ENCODE results near the gene IVD.

The IVD gene

GRCh38 chr15:40379374-40379773 is 26.2 kb upstream of the IVD start:
- DNase-seq = no peak

- DNase-seq = no peak
Observed at GRCh38 chr15:40379853-40380252, 25.7 kb upstream of the IVD start.

DNA sequence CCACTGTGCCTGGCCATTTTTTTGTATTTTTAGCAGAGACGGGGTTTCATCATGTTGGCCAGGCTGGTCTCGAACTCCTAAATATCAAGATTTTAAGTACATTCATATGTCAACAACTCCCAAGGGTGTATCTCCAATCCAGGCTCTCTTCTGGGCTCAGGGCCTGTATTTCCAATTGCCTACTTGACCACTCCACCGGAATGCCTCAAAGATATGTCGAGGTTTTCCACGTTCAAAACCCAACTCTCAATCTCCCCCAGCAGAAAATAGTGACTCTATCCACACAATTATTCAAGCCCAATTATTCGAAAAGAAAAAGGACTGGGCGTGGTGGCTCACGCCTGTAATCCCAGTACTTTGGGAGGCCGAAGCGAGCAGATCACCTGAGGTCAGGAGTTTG is 25.0 kb upstream of the IVD start:
- DNase-seq = no peak

- DNase-seq = no peak
Observed at GRCh38 chr15:40381818-40382529, 23.6 kb upstream of the IVD start.

DNA sequence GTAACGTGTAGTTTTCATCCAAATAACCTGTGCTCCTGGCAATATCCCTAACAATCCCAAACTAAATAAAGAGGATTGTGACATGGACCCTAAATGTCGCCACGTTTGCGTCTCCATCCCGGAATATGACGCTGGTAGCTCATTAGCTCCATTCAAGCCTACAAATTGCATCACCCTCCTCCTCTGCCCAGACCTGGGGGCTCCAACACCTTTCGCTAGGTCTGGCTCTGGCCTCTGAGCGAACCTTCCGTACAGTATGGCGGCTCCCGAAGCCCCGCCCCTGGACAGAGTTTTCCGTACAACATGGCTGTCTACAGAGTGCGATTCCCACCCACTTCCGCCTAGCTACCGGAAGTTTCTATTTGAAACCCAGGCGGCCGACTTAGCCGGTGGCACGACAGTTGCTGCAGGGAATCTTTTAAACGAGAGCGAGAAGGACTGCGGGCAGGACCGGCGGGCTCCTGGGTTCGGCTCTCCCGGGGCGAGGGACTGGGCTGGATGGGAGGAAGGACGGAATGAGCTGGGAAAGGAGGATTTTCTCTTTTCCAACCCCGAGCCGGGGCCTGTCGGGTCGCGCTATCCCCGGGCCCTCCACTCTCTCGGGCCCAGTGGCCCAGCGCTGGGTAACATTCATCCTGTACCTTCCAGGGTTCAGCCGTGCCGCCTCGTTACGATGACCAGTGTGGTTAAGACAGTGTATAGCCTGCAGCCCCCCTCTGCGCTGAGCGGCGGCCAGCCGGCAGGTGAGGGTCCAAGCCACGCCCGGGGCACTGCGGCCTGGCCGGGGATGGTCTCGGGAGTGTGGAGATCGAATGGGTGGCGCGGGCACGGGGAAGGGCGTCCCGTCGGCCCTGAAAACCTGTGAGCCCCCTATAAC is 22.8 kb upstream of the IVD start, which contains the start of gene KNSTRN:
Gene KNSTRN (plus strand): TSS at position 142 of the 877 bp plus-strand sequence. CDS start 115 bp downstream, at position 257.
- DNase-seq = peak; percentile 94

DNA sequence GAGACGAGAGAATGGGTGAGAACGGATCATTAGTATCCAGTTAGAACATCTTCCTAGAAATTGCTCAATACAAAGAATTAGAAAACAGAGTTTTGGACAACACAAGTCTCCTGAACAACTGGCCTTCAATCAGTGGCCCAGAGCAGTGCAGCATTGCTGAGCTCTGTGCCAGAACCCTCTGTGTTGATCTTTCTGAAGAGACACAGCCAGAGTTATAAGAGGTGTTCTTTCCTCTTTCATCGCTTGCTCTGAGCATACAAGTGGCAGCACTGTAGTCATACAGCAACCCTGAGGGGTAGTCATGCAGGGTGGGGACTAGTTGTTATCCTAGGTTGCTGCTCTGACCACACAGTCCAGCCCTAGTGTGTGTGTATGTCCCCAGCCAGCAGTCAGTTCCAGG is 19.1 kb upstream of the IVD start:
- DNase-seq = no peak

- no peak for DNase-seq
Observed at GRCh38 chr15:40388941-40389823, 16.4 kb upstream of the IVD start.

- DNase-seq = no peak
Observed at GRCh38 chr15:40389824-40390595, 15.6 kb upstream of the IVD start.

GRCh38 chr15:40392986-40393948 is 12.3 kb upstream of the IVD start:
- no peak for DNase-seq

DNA sequence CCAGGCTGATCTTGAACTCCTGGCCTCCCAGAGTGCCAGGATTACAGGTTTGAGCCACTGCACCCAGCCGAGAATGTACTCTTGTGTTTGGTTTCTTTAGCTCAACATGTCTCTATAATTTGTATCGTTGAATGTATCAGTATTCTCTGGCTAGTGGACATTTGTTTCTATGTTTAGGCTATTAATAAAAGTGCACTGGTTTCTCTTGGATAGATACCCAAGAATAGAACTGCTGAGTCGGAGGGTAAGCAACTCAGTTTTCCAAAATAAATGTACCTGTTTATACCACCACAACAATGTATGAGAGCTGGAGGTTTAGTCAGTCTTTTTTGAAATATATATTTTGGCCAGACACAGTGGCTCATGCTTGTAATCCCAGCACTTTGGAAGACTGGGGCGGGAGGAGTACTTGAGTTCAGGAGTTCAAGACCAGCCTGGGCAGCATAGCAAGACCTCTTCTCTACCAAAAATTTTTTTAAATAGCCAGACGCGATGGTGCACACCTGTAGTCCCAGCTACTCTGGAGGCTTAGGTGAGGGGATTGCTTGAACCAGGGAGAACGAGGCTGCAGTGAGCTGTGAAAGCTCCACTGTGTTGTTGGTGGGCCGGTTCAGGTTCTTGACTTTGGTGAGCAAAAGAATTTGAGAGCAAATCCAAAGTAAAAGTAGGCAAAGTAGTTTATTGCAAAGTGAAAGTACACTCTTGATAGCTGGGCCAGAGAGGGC is 7.7 kb upstream of the IVD start:
- DNase-seq = peak; percentile 10

DNA sequence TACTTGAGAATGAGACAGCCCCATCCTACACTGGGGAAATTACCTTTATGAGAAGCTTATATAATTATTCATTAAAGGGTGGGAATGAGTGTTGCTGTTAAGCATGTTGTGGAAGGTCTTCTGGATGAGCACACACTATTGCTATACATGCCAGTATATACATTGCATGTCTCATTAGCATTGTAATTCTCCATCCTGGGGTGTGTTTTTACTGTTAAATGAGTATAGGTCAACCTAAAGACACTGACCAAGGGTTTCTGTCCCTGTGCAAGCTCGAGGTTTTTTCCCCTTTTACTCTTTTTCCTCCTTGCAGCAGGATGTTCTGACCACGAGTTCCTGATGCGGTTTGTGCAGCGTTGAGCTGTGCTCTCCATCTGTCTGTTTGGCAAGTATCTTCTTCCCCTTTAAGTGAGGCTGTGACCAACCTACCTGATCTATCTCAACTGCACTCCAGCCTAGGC is 7.2 kb upstream of the IVD start:
- DNase-seq = peak; percentile 21

DNA sequence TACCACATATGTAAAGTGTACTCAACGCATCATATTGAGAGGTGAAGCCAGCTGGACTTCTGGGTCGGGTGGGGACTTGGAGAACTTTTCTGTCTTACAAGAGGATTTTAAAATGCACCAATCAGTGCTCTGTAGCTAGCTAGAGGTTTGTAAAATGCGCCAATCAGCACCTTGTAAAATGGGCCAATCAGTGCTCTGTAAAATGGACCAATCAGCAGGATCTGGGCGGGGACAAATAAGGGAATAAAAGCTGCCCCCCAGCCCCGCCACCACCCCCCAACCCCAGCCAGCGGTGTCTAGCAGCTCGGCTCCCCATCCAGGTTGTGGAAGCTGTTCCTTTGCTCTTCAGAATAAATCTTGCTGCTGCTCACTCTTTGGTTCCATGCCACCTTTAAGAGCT is 6.2 kb upstream of the IVD start:
- no peak for DNase-seq

DNA sequence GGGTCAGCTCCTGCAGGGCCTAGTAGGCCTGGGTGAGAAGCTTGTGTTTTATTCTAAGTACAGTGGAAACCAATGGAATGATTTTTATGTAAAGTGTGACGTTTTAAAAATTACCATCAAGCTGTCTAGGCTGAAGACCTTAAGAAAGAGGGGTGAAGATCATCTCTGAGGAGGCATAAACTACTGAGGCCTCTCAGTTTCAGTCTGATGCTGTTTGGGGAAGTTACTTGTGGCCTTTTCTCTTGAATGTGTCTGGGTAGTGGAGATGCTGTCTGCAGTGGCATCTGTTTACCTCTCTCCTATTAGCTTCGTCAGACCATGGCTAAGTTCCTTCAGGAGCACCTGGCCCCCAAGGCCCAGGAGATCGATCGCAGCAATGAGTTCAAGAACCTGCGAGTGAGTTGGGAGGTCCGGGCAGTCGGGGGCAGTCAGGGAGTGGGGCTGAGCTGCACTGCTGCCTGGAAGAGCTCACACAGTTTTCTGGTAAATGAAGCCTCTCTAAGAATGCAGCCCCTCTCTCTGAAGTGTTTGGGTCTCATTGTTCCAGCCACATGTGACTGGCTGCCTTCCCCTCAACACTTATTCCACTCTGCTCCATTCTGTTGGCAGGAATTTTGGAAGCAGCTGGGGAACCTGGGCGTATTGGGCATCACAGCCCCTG is 1.9 kb downstream of the IVD start:
- no peak for DNase-seq

DNA sequence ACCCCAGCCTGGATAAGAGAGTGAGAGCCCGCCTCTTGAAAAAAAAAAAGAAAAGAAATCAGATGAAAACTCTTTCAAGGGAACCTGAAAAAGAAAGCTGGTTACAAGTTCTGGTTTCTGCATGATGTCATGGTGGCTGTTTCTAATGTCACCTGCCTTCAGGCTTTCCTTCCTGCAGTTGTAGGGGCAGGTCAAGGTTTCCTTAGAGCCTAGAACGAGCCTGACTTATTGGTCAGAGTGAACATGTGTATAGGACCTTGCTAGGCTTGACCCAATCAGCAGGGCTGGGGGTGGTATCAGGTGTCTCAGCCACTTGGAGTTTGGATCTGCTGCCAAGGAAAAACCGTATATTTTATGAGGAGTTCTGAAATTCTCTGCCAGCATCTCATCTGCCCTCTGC is 3.8 kb downstream of the IVD start:
- DNase-seq = no peak

GRCh38 chr15:40410476-40410875 is 4.9 kb downstream of the IVD start:
- DNase-seq = no peak

- DNase-seq = no peak
Observed at GRCh38 chr15:40412095-40412759, 6.6 kb downstream of the IVD start.

GRCh38 chr15:40413036-40413435 is 7.4 kb downstream of the IVD start:
- DNase-seq = no peak

DNA sequence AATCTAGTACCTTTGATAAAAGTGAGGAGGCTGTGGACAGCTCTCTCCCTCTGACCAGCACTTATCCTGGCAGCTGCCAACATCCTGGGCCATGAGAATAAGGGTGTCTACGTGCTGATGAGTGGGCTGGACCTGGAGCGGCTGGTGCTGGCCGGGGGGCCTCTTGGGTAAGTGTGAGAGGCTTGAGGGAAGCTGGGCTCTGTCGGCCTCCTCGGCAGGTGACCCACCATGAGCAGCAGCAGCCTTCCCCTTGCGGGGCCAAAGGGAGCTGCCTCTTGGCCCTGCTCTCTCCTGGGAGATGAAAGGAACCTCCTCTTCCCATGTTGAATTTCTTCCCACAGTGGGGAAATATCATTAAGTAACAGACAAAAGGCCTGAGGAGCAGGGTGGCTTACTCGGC is 9.2 kb downstream of the IVD start:
- no peak for DNase-seq

DNA sequence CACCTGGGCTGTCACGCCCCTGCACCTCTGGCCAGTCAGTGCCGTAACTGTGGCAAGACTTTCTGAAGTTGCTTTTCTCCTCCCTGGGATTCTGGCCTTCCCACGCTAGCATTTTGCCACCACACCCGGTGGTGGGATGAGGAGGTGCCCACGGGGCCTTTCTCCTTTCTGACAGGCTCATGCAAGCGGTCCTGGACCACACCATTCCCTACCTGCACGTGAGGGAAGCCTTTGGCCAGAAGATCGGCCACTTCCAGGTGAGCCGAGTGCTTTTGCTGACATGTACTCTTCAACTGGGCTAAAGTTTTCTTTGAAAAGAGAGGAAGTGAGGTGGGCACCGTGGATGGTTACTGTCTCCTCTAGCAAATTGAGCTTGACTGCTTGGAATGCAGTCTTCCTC is 9.6 kb downstream of the IVD start:
- no peak for DNase-seq
